ENCODE results near the gene WNT7A. TPM values are rescaled to one million over a fixed set of nuclear protein-coding genes. Genes with fewer than 3 reads are reported as not detected.
"Not testable (repeated sequence)": the region's sequence is repeated elsewhere in the genome, so short reads cannot be mapped to it uniquely, and the experiment has no call there.

WNT7A gene
- total RNA-seq (2014; rRNA removed; shearing (Covaris generic)): not detected in 2 replicates

GRCh38 chr3:13879946-13880810, at the start of gene WNT7A:
TSS of gene WNT7A (minus strand) at chr3:13880071. CDS start at chr3:13879816, 255 bp downstream.
- DNase-seq (ENCODE audit: low spot score): no peak

DNA sequence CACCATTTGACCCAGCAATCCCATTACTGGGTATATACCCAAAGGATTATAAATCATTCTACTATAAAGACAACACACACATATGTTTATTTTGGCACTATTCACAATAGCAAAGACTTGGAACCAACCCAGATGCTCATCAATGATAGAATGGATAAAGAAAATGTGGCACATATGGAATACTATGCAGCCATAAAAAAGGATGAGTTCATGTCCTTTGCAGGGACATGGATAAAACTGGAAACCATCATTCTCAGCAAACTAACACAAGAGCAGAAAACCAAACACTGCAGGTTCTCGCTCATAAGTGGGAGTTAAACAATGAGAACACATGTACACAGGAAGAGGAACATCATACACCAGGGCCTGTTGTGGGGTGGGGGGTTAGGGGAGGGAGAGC, 48.9 kb upstream of the WNT7A start:
- not testable (repeated sequence) for DNase-seq (ENCODE audit: low spot score)

DNA sequence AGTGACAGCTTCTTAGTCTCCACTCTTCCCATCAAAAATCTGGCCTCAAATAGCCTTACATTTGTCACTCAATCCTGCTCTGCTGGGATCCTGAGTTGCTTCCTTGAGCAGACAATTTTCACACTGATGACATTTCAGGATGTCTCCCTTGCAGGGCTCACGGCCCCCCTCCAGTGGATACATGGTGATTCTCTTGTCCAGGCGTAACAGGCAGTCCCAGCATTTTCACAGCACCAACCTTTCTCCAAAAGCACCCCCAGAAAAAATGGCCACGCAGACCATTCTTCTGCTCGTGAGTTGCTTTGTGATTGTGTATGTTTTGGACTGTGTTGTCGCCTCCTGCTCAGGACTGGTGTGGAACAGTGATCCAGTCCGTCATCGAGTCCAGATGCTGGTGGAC, 47.4 kb upstream of the WNT7A start:
- DNase-seq (ENCODE audit: low spot score): no peak

- DNase-seq (ENCODE audit: low spot score): no peak
Measured at GRCh38 chr3:13916375-13916774, 36.5 kb upstream of the WNT7A start.

DNA sequence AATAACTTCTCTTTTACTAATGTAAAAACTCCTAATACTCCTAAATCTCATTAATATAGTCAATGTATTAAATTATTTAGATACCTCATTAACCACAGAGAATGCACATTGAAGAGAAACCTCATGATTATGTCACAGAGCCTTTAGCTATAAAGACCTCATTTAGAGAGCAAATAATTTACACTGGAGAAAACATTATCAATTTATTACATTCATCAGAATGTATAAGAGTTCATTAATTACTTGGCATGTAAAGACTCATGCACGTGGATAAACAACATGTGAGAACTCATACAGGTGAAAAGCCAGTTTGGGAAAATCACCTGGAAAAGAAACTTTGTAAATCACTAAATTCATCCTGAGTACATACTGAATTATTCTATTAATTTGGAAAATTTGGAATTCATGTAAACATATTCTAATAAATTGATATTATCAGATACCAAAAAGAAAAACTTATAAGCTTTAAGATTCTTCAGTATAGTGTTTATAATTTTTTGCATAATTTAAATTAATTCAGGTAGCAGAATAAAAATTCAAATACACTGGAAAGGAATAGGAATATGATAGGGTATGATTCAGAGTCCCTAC, 22.9 kb upstream of the WNT7A start:
- DNase-seq (ENCODE audit: low spot score): no peak

DNA sequence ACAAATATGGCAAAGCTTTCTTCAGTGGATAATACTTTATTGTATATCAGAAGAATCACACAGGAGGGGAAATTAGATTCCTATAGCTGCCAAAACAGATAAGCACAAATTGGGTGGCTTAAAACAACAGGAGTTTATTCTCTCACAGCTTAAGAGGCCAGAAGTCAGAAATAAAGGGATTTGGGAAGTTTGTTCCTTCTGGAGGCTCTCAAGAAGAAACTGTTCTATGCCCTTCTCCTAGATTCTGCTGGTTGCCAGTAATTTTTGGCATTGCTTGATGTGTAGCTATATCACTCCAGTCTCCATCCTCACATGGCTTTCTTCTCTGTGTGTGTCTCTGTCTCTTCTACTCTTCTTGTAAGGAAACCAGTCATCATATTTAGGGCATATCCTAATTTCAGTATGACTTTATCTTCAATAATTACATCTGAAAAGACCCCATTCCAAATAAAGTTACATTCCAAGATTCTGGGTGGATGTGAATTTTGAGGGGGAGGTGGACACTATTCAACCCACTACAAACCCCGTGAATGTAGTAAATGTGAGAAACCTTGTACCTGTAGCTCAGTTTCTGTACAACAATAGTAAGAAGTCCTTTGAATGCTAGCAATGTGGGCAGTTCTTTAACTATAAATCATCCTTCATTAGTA, 22.2 kb upstream of the WNT7A start:
- DNase-seq (ENCODE audit: low spot score): no peak

- no peak for DNase-seq (ENCODE audit: low spot score)
Measured at GRCh38 chr3:13898346-13898745, 18.5 kb upstream of the WNT7A start.

- peak; percentile 65 for DNase-seq (ENCODE audit: low spot score)
Measured at GRCh38 chr3:13896473-13897154, 16.7 kb upstream of the WNT7A start.

DNA sequence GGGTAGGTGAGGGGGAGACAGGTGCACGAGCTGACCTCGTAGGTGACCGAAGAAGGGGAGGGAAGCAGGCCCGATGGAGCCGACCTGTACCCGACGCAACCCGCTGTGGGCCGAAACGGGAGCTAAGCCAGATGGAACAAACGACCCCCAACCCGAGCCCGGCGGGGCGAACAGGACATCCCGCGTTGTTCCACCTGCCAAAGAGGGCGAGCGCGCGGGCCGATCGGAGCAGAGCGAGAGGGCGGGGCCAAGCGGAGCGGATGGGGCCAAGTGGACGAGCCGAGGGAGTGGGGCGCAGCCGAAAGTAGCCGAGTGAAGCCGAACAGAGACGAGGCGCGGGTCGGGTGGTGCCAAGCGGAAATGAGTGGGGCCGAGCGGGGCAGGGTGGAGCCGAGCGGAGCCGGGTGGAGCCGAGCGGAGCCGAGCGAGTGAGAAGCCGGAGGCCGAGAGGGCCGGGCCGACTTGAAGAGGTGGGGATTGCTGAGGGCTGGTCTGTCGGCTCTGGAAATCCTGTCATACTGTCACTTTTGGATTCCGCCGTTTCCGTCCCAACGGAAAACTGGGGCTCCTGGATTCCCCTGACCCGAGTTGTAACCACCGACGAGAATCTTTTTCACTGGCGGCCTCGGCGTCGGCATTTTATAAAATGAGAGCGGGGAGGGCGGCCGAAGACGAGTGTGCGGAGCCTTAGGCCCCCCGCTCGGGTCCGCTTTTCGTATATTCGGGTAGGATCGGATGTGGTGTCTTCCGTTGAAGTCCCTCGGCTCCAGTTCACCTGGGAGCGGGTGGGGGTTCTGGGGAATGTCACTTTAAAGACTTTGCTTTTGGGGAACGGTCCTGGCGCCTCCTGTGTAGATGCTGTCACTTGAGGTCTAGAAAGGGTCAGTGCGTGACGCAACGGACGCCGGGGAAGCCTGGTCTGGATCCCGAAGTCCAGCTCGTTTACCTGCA, 15.6 kb upstream of the WNT7A start:
- DNase-seq (ENCODE audit: low spot score): peak; percentile 84

GRCh38 chr3:13894807-13895154, 14.9 kb upstream of the WNT7A start:
- DNase-seq (ENCODE audit: low spot score): no peak

- no peak for DNase-seq (ENCODE audit: low spot score)
Measured at GRCh38 chr3:13894096-13894806, 14.4 kb upstream of the WNT7A start.

- DNase-seq (ENCODE audit: low spot score): no peak
Measured at GRCh38 chr3:13892304-13892703, 12.4 kb upstream of the WNT7A start.

DNA sequence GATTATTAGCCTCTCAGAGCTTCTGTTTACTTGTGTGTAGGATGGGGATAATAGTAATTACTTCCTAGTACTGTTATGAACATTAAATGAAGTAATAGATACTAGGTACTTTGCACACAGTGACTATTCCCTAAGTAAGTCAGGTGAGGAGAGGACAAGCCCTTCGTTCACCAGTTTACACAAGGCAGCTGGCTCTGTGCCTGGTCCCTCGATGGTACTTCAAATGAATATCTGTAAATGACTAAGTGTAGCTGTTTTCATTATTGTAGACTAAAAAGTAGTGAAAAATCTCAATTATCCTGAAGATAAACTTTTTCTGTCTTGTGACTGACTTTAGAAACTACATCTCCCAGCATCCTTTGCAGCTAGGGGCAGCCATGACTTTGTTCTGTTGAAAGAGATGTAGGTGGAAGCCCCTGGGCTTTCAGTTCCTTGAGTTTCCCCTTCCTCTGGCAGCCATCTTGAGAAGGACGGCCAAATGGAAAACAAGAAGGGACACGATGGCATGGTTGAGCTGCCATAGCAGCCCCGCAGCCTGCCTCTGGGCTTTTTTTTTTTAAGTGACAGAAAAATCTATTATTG, 11.7 kb upstream of the WNT7A start:
- DNase-seq (ENCODE audit: low spot score): no peak

GRCh38 chr3:13891017-13891392, 11.1 kb upstream of the WNT7A start:
- no peak for DNase-seq (ENCODE audit: low spot score)

GRCh38 chr3:13890377-13891016, 10.6 kb upstream of the WNT7A start:
- DNase-seq (ENCODE audit: low spot score): peak; percentile 39

- DNase-seq (ENCODE audit: low spot score): no peak
Measured at GRCh38 chr3:13888576-13888975, 8.7 kb upstream of the WNT7A start.

DNA sequence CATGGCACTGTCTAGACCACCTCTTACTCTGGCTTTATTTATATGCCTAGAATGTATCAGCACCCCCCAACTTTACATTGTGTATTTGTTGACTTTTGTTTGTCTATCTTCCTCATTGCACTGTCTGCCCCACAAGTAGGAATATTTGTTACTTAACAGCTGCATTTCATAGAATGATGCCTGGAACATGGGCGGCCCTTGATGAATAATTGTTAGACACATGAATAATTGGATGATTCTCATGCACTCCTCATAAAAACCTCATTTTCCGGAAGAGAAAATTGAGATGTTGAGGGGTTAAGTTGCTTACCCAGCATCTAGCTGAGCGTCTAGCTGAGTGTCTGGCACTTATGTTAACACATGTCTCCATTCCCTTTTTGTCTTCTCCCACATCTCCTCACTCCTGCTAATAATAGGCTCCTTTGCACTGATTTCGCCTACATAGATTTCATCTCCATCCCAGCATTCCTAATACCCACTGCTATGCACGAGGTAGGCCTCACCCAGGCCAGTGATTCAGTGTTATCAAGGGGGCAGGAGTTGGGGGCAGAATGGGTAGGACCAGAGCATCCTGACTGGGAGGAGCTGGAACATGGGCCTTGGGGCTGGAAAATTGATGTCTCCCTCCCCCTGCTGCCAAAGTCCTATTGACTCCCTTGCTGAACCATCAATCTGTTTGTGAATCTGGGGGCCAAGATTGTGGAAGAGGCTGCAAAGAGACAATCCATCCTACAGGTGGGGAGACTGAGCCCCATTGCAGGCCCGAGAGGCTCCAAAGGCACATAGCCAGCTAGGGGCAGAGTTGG, 7.8 kb upstream of the WNT7A start:
- DNase-seq (ENCODE audit: low spot score): no peak

- DNase-seq (ENCODE audit: low spot score): no peak
Measured at GRCh38 chr3:13886593-13887129, 6.8 kb upstream of the WNT7A start.

GRCh38 chr3:13885704-13886010, 5.8 kb upstream of the WNT7A start:
- DNase-seq (ENCODE audit: low spot score): no peak
